ENCODE data around the gene PSMF1. TPM values are rescaled to one million over a fixed set of nuclear protein-coding genes. Genes with fewer than 3 reads are reported as not detected.

PSMF1 gene
- total RNA-seq, 1 donor from 2014 or later, result 34.0 TPM

GRCh38 chr20:1164871-1165270, 46.5 kb downstream of the PSMF1 start:
- Histone ChIP-seq H3K4me1 (no peaks in the 10 kb centered on the region), H3K27ac (no peak overlapping the region), H3K79me2 (ENCODE audit: low read depth) (no peaks in the 10 kb centered on the region), H4K20me1 (ENCODE audit: low read depth) (peaks cover 18% of the 10 kb centered on the region), H3K4me2 (no peak overlapping the region), H2AFZ (replicated peaks) (no peak overlapping the region), H3K9ac (no peak overlapping the region), H3K4me3 (no peak overlapping the region), H3K36me3 (no peaks in the 10 kb centered on the region), H3F3A (ENCODE audit: low read depth) (no peaks in the 10 kb centered on the region), H3K27me3 (no peaks in the 10 kb centered on the region), H3K9me3 (ENCODE audit: low read depth) (no peaks in the 10 kb centered on the region)
- Mint-ChIP-seq H3K36me3 (peaks cover 37% of the 10 kb centered on the region), H3K4me3 (no peak overlapping the region), H3K27ac (no peak overlapping the region), H3K9me3 (no peaks in the 10 kb centered on the region), H3K27me3 (ENCODE audit: insufficient read depth, low read depth) (no peaks in the 10 kb centered on the region), H3K4me1 (no peaks in the 10 kb centered on the region)
- DNase-seq (ENCODE audit: low spot score), result no peak
- TF ChIP-seq CTCF (IDR thresholded peaks at IDR 0.05), result no peak
- no peak for TF ChIP-seq EZH2phosphoT487 (IDR thresholded peaks at IDR 0.05)
- no peak for TF ChIP-seq EZH2 (IDR thresholded peaks at IDR 0.05)

- Mint-ChIP-seq H3K9me3 (no peaks in the 10 kb centered on the region), H3K36me3 (peaks cover 39% of the 10 kb centered on the region), H3K27ac (no peak overlapping the region), H3K4me3 (no peak overlapping the region), H3K27me3 (ENCODE audit: insufficient read depth, low read depth) (no peaks in the 10 kb centered on the region), H3K4me1 (no peaks in the 10 kb centered on the region)
- Histone ChIP-seq H3K36me3 (no peaks in the 10 kb centered on the region), H3F3A (ENCODE audit: low read depth) (no peaks in the 10 kb centered on the region), H4K20me1 (ENCODE audit: low read depth) (peaks cover 25% of the 10 kb centered on the region), H3K9ac (no peak overlapping the region), H3K4me1 (no peaks in the 10 kb centered on the region), H3K4me2 (no peak overlapping the region), H3K79me2 (ENCODE audit: low read depth) (no peaks in the 10 kb centered on the region), H3K9me3 (ENCODE audit: low read depth) (no peaks in the 10 kb centered on the region), H3K27me3 (no peaks in the 10 kb centered on the region), H2AFZ (replicated peaks) (no peak overlapping the region), H3K27ac (no peak overlapping the region), H3K4me3 (no peak overlapping the region)
- no peak for DNase-seq (ENCODE audit: low spot score)
- no peak for TF ChIP-seq CTCF (IDR thresholded peaks at IDR 0.05)
- TF ChIP-seq EZH2 (IDR thresholded peaks at IDR 0.05), result no peak
Measured at GRCh38 chr20:1165521-1165920, 47.1 kb downstream of the PSMF1 start.

- Histone ChIP-seq H3F3A (ENCODE audit: low read depth) (no peaks in the 10 kb centered on the region), H2AFZ (replicated peaks) (no peak overlapping the region), H3K79me2 (ENCODE audit: low read depth) (no peaks in the 10 kb centered on the region), H3K36me3 (no peaks in the 10 kb centered on the region), H3K27me3 (no peaks in the 10 kb centered on the region), H3K9me3 (ENCODE audit: low read depth) (no peaks in the 10 kb centered on the region), H3K4me1 (no peaks in the 10 kb centered on the region), H4K20me1 (ENCODE audit: low read depth) (peaks cover 27% of the 10 kb centered on the region), H3K9ac (no peak overlapping the region), H3K27ac (no peak overlapping the region), H3K4me2 (no peak overlapping the region), H3K4me3 (no peak overlapping the region)
- Mint-ChIP-seq H3K4me3 (no peak overlapping the region), H3K4me1 (no peaks in the 10 kb centered on the region), H3K36me3 (peaks cover 35% of the 10 kb centered on the region), H3K9me3 (no peaks in the 10 kb centered on the region), H3K27me3 (ENCODE audit: insufficient read depth, low read depth) (no peaks in the 10 kb centered on the region), H3K27ac (no peak overlapping the region)
- no peak for DNase-seq (ENCODE audit: low spot score)
- TF ChIP-seq EZH2 (IDR thresholded peaks at IDR 0.05) (no peak), EZH2phosphoT487 (IDR thresholded peaks at IDR 0.05) (no peak), CTCF (IDR thresholded peaks at IDR 0.05) (no peak)
Measured at GRCh38 chr20:1165941-1166340, 47.5 kb downstream of the PSMF1 start.
